Endothelial cell of umbilical vein (primary cell): ENCODE results near the gene ITPR1.

Source experiments
- MYC ChIP-seq: IDR thresholded peaks from one replicate; pipeline ENCODE4 v1.6.1; 2011; ENCODE audit warnings: mild to moderate bottlenecking, low read depth, low read length
- TF ChIP-seq, protein P1 (sequence below): IDR thresholded peaks from 2 replicates; pipeline ENCODE4 v1.6.1; 2011; ENCODE audit not compliant: insufficient read depth, insufficient read length

DNA sequence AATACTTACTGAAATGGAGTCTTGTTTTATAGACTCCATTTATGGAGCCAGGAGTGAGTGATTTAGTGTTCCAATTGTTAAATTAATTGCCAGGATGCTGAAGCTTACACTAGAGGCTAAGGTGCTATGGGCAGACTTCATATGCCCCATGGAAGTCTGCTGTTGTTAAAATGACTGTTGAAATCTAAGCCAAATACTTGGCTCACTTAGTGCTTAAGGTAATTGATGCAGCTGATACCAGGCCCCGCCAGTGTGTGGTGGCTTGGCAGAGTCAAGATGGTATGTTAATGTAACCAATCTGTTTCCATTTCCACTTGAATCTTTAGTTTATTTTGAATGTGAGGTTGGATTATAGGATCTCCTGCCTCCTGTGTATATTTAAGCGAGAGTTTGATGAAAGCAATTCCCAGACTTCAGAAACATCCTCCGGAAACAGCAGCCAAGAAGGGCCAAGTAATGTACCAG, 187.1 kb downstream of the ITPR1 start:
- TF ChIP-seq MYC = no peak
- TF ChIP-seq, protein P1, sequence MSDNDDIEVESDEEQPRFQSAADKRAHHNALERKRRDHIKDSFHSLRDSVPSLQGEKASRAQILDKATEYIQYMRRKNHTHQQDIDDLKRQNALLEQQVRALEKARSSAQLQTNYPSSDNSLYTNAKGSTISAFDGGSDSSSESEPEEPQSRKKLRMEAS = no peak
